K562 (cell line): ENCODE results near the gene SLC25A28. TPM values are rescaled to one million over a fixed set of nuclear protein-coding genes. Genes with fewer than 3 reads are reported as not detected.
A peak's percentile ranks its signal among the peaks of the same experiment; 100 is the strongest.

Experiments
- ATAC-seq: fragments of 200-7000 bp; cut with Tn5 transposase; 3 replicates; pipeline ENCODE4 v1.9.1; 2020; ENCODE audit warnings: moderate library complexity
- BruUV-seq: library from RNA; stranded (reverse); fragments of 400-500 nt; replicated peaks from 2 replicates; lab custom pipeline; 2021; lab: Mats Ljungman, UMichigan
- CTCF ChIA-PET: fragments of 300-600 bp; formaldehyde crosslinking; extraction: SDS; loops from one replicate; lab custom pipeline; 2021; ENCODE audit warnings: low intra/inter-chr PET ratio; lab: Yijun Ruan, JAX
- POLR2A ChIA-PET: fragments of 300-600, 350-650 bp; sonication (Branson Sonifier 250); formaldehyde crosslinking; extraction: SDS; loops from one replicate; lab custom pipeline; 2021; ENCODE audit warnings: antibody characterized with exemption, inconsistent platforms; lab: Yijun Ruan, JAX
- DNase-seq, 4 experiments: peaks; one replicate each; pipeline versions ENCODE4 v3.0.0 to v3.0.0-alpha.2; 2011 to 2018; ENCODE audit warnings: low spot score in 3 of 4, mixed read lengths in 3 of 4; ENCODE audit errors: extremely low read depth in 1 of 4
- FAIRE-seq: peaks from 2 replicates; lab custom pipeline; 2011; peaks lifted over from hg19 to GRCh38; lab: Jason Lieb, UNC
- H2AFZ ChIP-seq: 2 replicates; pipeline ENCODE4 v1.6.0; 2011; ENCODE audit warnings: low read depth, low read length, control low read depth, inconsistent platforms
- H3K27ac ChIP-seq: fragments of 200-600 bp; 3 replicates; pipeline ENCODE4 v1.8.0; 2011; ENCODE audit warnings: low read depth, mild to moderate bottlenecking, control low read depth, inconsistent platforms, low read length, moderate library complexity, mixed read lengths; ENCODE audit errors: extremely low read depth
- H3K27me3 ChIP-seq, 2 experiments: fragments of 300-600 bp in 1 of 2; 2 replicates in 1 of 2; 3 replicates in 1 of 2; pipeline versions ENCODE4 v1.6.0 to v1.8.0; 2011; ENCODE audit warnings: inconsistent platforms in 2 of 2, low read length in 2 of 2, mild to moderate bottlenecking in 1 of 2, mixed read lengths in 1 of 2, moderate library complexity in 1 of 2; ENCODE audit not compliant: control insufficient read depth in 2 of 2, insufficient read depth in 2 of 2
- H3K36me3 ChIP-seq: fragments of 300-600 bp; 3 replicates; pipeline ENCODE4 v1.8.0; 2011; ENCODE audit warnings: mild to moderate bottlenecking, low read length, inconsistent platforms; ENCODE audit not compliant: control insufficient read depth, insufficient read depth
- H3K4me1 ChIP-seq, 2 experiments: fragments of 200-600 bp in 1 of 2; replicated peaks in 1 of 2; 2 replicates in 1 of 2; 3 replicates in 1 of 2; pipeline versions ENCODE4 v1.5.1 to v1.8.0; 2011; ENCODE audit warnings: inconsistent platforms in 2 of 2, low read length in 2 of 2, mild to moderate bottlenecking in 1 of 2, mixed read lengths in 1 of 2, moderate library complexity in 1 of 2; ENCODE audit not compliant: control insufficient read depth in 2 of 2, insufficient read depth in 2 of 2
- H3K4me2 ChIP-seq: 2 replicates; pipeline ENCODE4 v1.6.1; 2011; ENCODE audit warnings: low read length, control low read depth, inconsistent platforms, mixed read lengths; ENCODE audit not compliant: insufficient read depth
- H3K4me3 ChIP-seq: fragments of 200-600 bp; sonication (generic), shearing (Covaris generic); 2 replicates; pipeline ENCODE4 v1.5.1; 2016; ENCODE audit warnings: control low read depth, inconsistent platforms
- H3K79me2 ChIP-seq: fragments of 200-600 bp; 3 replicates; pipeline ENCODE4 v1.8.0; 2011; ENCODE audit warnings: low read length, inconsistent platforms; ENCODE audit not compliant: control insufficient read depth, insufficient read depth
- H3K9ac ChIP-seq, 2 experiments: 2 replicates each; pipeline versions ENCODE4 v1.6.0 to v1.6.1; 2011; ENCODE audit warnings: low read depth in 2 of 2, low read length in 2 of 2, control low read depth in 1 of 2, inconsistent platforms in 1 of 2, mild to moderate bottlenecking in 1 of 2, mixed read lengths in 1 of 2; ENCODE audit not compliant: insufficient read depth in 1 of 2
- H3K9me1 ChIP-seq: one replicate; pipeline ENCODE4 v1.6.0; 2011; ENCODE audit warnings: inconsistent platforms, mild to moderate bottlenecking, low read length, moderate library complexity; ENCODE audit not compliant: control insufficient read depth, insufficient read depth
- H3K9me3 ChIP-seq: replicated peaks from 2 replicates; pipeline ENCODE4 v1.5.1; 2011; ENCODE audit warnings: low read depth, low read length, inconsistent platforms; ENCODE audit not compliant: control insufficient read depth, insufficient read depth
- H4K20me1 ChIP-seq: replicated peaks from 2 replicates; pipeline ENCODE4 v1.6.1; 2011; ENCODE audit warnings: low read length, inconsistent platforms, mixed read lengths; ENCODE audit not compliant: control insufficient read depth, insufficient read depth
- CEBPB ChIP-seq: fragments of 450-650 bp; IDR thresholded peaks from 2 replicates; pipeline ENCODE4 v1.6.1; 2016; ENCODE audit warnings: missing genetic modification characterization, missing compliant biosample characterization
- NR3C1 ChIP-seq: sonication (generic); formaldehyde crosslinking; IDR thresholded peaks from 2 replicates; pipeline ENCODE4 v1.8.1; 2022; ENCODE audit warnings: missing genetic modification reagents
- U2AF2 ChIP-seq: fragments of 200-400 bp; formaldehyde crosslinking; optimal IDR thresholded peaks from 2 replicates; pipeline ENCODE3; 2017; ENCODE audit warnings: low read depth, mild to moderate bottlenecking, low read length
- WGBS: fragments of 100-300 bp; shearing (Covaris generic); methylation state at CpG from one replicate; pipeline ENCODE4 v1.1.6; 2016; ENCODE audit warnings: low coverage, mixed read lengths; ENCODE audit not compliant: insufficient coverage; ENCODE audit errors: missing lambda C conversion rate; 5-methylcytosine and 5-hydroxymethylcytosine counted together
- in situ Hi-C: fragments of 300-500 bp; cut with MboI; formaldehyde crosslinking; loops from 4 replicates; pipeline ENCODE4 v1.15.0; 2018; ENCODE audit warnings: inconsistent platforms, mixed read lengths
- intact Hi-C: fragments of 100-400 bp; cut with micrococcal nuclease; formaldehyde crosslinking; loops from 2 replicates; pipeline ENCODE4 v1.14.2; 2022
- polyA plus RNA-seq, 8 experiments: library from polyadenylated mRNA; depleted of rRNA in 4 of 8; stranded (reverse) in 5 of 8; unstranded in 3 of 8; fragments of >200 nt; fragmentation: Nextera tagmentation in 2 of 8; fragmentation: Illumina TruSeq in 1 of 8; extraction: Ambion mirVana in 2 of 8; extraction: Trizol in 1 of 8; gene quantifications; 2 replicates each; pipeline versions ENCODE4 v1.2.1 to v1.2.3, GENCODE V29; 2011 to 2014; ENCODE audit warnings: inconsistent platforms in 1 of 8, missing spikeins in 1 of 8
- total RNA-seq, 7 experiments: library from RNA; depleted of rRNA in 6 of 7; stranded (reverse); fragments of >200 nt in 6 of 7; fragmentation: Illumina TruSeq in 2 of 7; extraction: Trizol in 2 of 7; gene quantifications; 2 replicates each; pipeline versions ENCODE4 v1.2.1 to v1.2.3, GENCODE V29; 2011 to 2021; ENCODE audit warnings: low replicate concordance in 1 of 7
- TF ChIP-seq, protein P1 (sequence below): sonication (generic); formaldehyde crosslinking; IDR thresholded peaks from 2 replicates; pipeline ENCODE4 v1.8.0; 2022; ENCODE audit warnings: missing genetic modification reagents, mild to moderate bottlenecking, borderline replicate concordance
- TF ChIP-seq, protein P2 (sequence below): fragments of 150-350 bp; IDR thresholded peaks from 2 replicates; pipeline ENCODE4 v1.6.1; 2014; ENCODE audit warnings: low read depth, mild to moderate bottlenecking, low read length, borderline replicate concordance

SLC25A28 gene
- total and polyA plus RNA-seq, 9 of the 15 experiments (the other 6 are each of a cell fraction or from before 2014, with no cell fraction given) = 6.2 to 32.3 (median 18.8) TPM

DNA sequence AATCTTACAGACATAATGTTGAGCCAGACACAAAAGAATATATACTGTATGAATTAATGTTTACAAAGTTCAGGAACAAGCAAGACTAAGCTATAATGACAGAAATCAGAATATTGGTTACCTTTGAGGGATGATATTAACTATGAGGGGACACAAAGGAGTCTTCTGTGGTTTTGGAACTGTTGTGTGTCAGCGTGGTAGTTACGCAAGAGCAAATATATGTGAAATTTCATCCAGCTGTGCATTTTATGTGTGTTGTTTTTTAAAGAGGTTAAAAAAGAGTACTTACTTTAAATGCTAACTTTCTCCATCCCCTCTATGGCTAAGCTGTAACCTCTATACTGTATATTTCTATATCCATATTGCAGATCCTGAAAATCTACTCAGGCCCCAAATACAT lies 14.9 kb downstream of the SLC25A28 start:
- intact Hi-C loops (no loop called here), in situ Hi-C loops (no loop called here)
- POLR2A ChIA-PET = interaction anchor here (0.7 to 1.2 kb wide), 3 partner anchors 9 to 12 kb away, joined by 3 to 5 read pairs (median 3); no protein-coding TSS in a partner anchor
- BruUV-seq = no TSS peak
- no peaks in the 10 kb centered on the region for H3K9me3 ChIP-seq
- H3K4me3 ChIP-seq = no peak overlapping the region
- H3K4me2 ChIP-seq = no peak overlapping the region
- H3K27me3 ChIP-seq = peaks cover 3 to 5% of the 10 kb centered on the region in 2 experiments; a peak in 2 of 5 replicates
- no peak overlapping the region for H2AFZ ChIP-seq
- no peaks in the 10 kb centered on the region for H3K9me1 ChIP-seq
- CTCF ChIA-PET = no interaction called here
- ATAC-seq (no peak), DNase-seq (no peak), FAIRE-seq (no peak)
- no peak overlapping the region for H3K9ac ChIP-seq
- H3K36me3 ChIP-seq = peaks cover 5% of the 10 kb centered on the region; the same call in 1 of the 3 replicates
- no peaks in the 10 kb centered on the region for H3K4me1 ChIP-seq
- WGBS = 30% methylated on average over 2 of the region's 2 CpGs
- no peak overlapping the region for H3K27ac ChIP-seq
- H3K79me2 ChIP-seq = no peaks in the 10 kb centered on the region
- TF ChIP-seq CEBPB (tag) (0 out of 2 replicates have a peak, but pooled peaks have one; percentile 22), NR3C1 (no peak)
- TF ChIP-seq, protein P1, sequence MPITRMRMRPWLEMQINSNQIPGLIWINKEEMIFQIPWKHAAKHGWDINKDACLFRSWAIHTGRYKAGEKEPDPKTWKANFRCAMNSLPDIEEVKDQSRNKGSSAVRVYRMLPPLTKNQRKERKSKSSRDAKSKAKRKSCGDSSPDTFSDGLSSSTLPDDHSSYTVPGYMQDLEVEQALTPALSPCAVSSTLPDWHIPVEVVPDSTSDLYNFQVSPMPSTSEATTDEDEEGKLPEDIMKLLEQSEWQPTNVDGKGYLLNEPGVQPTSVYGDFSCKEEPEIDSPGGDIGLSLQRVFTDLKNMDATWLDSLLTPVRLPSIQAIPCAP (CRISPR knock-in tag) = no peak
- no peaks in the 10 kb centered on the region; the same call in 1 of the 2 replicates for H4K20me1 ChIP-seq

DNA sequence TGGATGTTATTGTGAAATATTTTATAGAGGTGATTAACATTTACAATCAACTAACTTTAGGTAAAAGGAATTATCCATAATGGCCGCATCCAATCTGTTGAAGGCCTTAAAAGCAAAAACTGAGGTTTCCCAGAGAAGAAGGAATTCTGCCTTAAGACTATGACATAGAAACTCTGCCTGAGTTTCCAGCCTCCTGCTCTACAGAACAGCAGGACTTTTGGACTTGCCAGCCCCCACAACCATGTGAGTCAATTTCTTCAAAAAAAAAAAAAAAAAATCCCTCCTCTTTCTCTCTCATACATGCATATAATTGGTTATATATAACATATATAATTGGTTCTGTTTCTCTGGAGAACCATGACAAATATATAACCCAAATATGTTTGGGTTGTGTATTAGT lies 15.4 kb downstream of the SLC25A28 start:
- no peaks in the 10 kb centered on the region for H3K9me3 ChIP-seq
- no peak overlapping the region for H3K27ac ChIP-seq
- FAIRE-seq (no peak), ATAC-seq (no peak), DNase-seq (no peak)
- peaks cover 3 to 5% of the 10 kb centered on the region in 2 experiments; a peak in 2 of 5 replicates for H3K27me3 ChIP-seq
- H3K79me2 ChIP-seq = no peaks in the 10 kb centered on the region
- BruUV-seq = no TSS peak
- H3K4me1 ChIP-seq = no peaks in the 10 kb centered on the region
- no peak overlapping the region for H2AFZ ChIP-seq
- no peaks in the 10 kb centered on the region for H4K20me1 ChIP-seq
- no peaks in the 10 kb centered on the region for H3K9me1 ChIP-seq
- POLR2A ChIA-PET = no interaction called here
- no peak overlapping the region for H3K4me3 ChIP-seq
- CTCF ChIA-PET = no interaction called here
- no peak overlapping the region for H3K9ac ChIP-seq
- intact Hi-C loops (no loop called here), in situ Hi-C loops (no loop called here)
- no peak overlapping the region for H3K4me2 ChIP-seq
- no peaks in the 10 kb centered on the region for H3K36me3 ChIP-seq
- no peak for TF ChIP-seq U2AF2
- TF ChIP-seq, protein P2, sequence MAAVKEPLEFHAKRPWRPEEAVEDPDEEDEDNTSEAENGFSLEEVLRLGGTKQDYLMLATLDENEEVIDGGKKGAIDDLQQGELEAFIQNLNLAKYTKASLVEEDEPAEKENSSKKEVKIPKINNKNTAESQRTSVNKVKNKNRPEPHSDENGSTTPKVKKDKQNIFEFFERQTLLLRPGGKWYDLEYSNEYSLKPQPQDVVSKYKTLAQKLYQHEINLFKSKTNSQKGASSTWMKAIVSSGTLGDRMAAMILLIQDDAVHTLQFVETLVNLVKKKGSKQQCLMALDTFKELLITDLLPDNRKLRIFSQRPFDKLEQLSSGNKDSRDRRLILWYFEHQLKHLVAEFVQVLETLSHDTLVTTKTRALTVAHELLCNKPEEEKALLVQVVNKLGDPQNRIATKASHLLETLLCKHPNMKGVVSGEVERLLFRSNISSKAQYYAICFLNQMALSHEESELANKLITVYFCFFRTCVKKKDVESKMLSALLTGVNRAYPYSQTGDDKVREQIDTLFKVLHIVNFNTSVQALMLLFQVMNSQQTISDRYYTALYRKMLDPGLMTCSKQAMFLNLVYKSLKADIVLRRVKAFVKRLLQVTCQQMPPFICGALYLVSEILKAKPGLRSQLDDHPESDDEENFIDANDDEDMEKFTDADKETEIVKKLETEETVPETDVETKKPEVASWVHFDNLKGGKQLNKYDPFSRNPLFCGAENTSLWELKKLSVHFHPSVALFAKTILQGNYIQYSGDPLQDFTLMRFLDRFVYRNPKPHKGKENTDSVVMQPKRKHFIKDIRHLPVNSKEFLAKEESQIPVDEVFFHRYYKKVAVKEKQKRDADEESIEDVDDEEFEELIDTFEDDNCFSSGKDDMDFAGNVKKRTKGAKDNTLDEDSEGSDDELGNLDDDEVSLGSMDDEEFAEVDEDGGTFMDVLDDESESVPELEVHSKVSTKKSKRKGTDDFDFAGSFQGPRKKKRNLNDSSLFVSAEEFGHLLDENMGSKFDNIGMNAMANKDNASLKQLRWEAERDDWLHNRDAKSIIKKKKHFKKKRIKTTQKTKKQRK = no peak
- 50% methylated on average over 1 of the region's 1 CpG for WGBS
